NCI-H2081 treated with DMSO at 0.1 percent for 48 hours (cell line): ENCODE data around the gene PRR29.
A peak's percentile ranks its signal among the peaks of the same experiment; 100 is the strongest.
"Not testable (repeated sequence)": the region's sequence is repeated elsewhere in the genome, so short reads cannot be mapped to it uniquely, and the experiment has no call there.

Experiments
- DNase-seq: peaks from one replicate; lab custom pipeline; 2025; lab: John Stamatoyannopoulos, UW

Gene PRR29

DNA sequence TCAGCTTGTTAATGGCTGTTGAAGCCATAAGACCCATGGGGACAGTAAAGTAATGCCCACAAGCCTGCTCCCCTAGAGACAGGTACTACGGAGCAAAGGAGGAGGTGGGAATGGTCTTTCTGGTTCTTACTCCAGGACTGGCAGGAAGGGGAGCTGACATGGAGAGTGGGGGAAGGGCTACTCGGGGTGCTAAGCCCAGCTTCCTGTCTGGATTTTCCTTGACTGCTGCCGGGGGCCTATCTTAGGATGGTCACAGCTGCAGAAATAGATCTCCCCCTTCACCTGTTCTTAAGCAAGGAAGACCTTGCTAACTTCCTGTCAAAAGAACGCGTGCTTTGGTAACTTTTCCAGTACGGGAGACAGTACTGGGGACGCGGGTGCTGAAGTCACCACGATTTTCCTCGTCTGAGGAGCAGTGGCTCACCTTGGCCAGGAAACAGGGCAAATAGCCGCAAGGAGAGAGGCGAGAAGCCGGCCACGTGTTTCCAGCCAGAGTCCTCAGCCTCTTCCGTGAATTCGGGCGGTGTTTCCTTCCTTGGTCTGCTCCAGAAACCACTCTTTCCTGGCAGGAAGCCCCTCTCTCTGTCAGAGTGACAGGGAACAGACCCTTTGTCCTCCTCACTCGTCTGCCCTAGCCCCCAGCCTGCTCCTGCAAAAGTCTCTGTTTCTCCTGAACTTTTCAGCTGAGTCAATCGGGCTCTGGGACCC is 656 bp upstream of the PRR29 start:
- DNase-seq, result no peak

DNA sequence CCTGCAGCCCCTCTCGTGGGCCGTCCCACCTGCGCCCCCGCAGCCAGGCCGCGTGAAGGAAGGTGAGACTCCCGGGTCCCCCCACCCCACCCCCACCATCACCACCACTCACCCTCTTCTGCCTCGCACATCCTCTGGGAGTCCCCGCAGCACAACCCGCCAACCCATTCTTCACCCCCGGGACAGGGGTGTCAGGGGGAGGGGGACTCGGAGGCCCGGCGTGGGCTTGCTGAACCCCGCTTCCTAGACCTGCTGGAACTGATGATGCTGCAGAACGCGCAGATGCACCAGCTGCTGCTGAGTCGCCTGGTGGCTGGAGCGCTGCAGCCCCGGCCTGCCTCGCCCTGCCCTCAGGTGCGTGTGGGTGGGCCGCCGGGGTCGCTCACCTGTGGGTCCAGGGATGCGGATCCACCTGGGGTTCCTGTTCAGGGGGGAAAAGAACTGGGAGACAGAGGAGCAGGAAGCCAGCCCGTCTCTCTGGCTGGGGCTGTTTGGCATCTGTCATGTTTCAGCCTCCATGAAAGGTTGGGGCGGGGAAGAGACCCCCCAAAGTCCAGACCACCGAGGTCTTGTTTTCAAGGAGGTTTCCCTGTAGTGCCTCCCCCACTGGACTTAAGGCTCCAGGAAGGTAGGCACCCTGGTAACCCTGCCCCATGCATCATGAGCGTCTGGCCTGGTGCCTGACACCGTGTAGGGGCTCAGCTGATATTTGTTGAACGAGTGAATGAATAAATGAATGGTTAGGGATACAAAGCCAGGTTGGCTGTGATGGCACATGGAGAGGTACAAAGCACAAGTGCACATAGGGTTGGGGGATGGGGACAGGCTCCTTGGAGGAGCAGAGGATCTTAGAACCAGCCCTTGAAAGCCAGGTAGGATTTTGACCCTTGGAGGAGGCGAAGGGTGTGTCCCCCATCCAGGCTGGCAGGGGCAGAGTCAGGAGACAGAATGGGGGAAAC is 849 bp downstream of the PRR29 start:
- no peak for DNase-seq

DNA sequence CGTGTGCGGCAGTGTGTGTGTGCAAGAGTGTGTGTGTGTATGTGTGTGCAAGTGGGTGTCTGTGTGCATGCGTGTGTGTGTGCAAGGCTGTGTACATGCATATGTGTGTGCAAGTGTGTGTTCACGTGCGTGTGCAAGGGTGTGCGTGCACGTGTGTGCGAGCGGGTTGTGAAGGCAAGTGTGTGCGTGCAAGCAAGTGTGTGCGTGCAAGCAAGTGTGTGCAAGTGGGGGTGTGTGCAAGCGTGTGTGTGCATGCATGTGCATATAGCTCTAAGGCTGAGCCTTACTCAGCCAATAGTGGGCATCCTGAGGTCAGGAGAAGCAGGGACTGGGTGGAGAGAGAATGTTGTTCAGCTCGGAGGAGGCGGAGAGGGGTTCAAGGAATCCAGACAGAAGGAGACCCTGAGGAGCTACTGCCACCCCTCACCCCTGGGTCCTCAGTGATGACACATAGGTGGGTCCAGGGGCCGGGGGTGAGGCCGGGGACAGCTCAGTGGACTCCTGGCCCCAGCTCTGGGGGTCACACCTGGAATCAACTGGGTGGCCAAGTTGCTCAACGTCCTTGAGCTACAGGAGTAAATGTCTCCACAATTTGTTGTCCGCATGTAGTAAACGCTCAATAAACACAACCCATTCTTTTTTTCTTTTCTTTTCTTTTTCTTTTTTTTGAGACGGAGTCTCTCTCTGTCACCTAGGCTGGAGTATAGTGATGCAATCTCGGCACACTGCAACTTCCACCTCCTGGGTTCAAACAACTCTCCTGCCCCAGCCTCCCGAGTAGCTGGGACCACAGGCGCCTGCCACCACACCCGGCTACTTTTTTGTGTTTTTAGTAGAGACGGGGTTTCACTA is 1.8 kb downstream of the PRR29 start:
- DNase-seq, result no peak

DNA sequence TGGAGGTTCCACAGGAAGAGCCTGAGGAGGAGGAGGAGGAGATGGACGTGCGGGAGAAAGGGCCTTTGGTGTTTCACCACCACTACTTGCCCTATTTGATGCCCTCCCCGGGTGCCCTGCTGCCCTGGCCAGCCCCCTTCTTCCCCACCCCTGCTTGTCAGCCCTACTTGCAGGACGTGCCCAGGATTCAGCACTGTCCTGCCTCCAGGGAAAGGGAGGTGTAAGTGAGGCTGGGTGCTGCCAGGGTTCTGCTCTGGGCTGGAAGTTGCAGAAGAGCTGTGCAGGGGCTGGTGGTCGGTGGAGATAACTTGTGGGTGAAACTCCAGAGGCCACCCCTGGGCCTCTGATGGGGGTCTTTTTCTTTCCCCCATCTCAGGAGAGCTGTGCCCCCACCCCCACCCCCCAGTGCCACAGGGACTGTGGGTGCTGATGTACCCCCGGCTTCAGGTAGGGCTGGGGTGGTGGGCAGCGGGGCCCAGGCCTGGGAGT is 3.0 kb downstream of the PRR29 start:
- no peak for DNase-seq

DNA sequence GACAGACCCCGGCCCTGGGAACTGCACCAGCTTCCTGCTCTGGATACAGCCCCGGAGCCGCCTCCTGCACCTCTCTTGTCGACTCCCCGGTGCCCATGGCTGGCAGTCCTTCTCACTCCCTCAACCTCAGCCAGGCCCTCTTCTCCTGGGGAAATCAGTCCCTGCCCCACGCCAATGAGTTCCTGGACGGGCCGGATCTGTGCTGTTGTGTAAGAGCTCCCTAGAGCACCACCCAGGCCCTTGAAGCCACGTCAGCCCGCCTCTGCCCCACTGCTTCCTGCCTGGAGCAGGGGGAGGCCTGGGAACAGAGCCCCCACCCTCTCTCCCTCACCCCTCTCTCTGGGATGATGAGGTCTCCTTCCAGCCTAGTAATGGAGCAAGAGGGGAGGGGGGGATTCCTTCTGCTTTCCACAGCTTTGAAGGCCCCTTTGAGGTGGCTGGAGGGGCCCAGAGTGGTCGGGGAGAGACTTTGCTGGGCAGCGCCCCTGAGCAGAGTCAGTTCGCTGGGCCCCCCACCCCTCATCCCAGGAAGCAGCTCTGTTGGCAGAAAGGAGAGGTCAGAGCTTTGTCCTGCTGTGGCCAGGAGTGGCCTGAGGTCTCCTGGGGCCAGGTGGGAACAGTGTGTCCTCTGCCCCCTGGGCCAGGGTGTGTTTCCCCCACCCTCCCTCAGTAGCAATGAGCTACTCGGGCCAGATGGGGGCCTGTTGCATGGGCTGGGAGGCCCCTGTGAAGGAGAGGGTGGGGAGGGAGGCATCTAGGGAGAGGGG is 3.8 kb downstream of the PRR29 start:
- no peak for DNase-seq

DNA sequence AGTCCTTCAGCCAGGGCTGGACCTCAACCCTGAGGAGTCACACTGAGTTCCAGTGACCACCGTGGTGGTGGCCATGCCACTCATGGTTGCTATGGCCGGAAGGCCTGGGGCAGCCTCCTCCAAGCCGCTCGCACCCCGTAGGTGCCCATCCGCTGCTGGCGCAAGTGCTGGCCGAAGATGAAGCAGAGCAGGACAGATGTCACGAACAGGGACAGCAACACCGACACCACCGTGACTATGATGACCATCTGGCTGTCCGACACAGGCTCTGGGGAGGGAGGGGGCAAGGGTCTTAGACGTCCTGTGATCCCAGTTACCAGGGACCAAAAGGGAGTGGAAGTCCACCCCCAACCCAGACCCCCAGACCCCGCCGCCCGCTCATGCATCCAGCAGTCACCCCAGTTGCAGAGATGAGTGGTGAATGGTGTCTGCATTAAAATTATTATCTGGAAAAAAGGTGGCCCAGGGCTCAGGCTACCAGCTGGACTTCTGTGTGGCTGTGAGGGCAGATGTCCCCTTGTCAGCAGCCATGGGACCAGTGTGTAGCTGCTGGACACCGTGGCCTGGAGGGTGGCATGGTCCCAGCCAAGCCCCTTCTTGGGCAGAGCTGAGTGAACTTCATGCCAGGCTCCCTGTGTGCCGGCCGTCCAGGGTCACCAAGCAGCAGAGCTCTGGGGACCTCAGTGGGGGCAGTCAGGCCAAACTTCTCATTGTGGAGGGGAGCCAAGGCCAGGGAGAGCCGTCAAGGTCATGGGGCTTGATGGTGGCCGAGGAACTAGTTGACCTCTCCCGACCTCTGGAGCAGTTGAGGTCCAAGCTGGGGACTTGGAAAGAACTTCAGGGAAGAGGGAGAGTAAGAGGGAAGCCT is 4.7 kb downstream of the PRR29 start:
- no peak for DNase-seq

DNA sequence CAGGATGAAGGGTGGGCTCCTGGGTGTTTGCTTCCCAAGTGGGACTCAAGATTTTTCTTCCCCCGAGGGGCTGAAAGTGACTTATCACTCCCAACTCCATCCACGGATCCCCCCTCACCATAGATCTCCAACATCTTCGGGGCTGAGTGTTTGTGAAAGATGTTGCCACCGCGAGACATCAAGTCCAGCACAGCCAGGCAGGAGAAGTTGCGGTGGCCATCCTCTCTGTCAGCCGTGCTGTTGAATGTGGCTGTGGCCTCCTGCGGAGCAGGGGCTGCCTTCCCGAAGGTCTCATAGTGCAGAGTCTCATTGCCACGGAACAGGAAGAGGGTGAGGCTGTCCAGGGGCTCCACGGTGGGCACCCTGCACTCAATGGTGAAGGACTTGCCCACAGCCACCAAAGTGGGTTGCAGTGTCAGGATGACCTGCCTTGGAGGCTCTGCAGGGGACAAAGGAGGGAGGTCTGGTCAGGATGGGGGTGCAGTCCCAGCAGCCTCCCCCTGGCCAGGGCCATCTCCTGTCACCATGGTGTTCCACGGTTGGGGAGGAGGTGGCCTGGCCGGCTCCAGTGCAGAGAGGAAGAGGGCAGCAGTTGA is 5.5 kb downstream of the PRR29 start:
- DNase-seq, result no peak

DNA sequence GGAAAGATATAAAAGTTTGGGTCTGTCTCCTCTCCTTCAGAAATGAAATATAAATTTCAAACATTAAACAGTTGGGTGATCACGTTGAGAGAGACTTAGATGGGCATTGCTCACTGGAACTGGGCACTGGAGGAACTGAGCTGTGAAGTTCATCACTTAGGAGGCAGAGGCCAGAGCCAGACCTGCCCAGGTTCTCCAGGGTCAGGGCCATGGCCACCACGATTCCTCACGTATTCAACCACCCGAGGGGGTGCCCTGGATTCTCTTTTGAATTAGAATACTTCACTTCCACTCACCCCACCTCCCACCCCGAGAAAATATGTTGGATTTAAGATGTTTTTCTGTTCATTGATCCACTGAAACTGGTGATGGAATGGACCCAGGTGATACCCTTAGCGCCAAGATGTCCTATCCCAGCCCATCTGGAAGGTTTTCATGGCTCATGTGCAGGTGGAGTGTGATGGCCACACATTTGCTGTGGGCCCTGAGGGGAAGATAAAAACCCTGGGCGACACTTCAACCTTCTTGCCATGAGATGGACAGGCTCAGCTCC is 6.1 kb downstream of the PRR29 start:
- no peak for DNase-seq

DNA sequence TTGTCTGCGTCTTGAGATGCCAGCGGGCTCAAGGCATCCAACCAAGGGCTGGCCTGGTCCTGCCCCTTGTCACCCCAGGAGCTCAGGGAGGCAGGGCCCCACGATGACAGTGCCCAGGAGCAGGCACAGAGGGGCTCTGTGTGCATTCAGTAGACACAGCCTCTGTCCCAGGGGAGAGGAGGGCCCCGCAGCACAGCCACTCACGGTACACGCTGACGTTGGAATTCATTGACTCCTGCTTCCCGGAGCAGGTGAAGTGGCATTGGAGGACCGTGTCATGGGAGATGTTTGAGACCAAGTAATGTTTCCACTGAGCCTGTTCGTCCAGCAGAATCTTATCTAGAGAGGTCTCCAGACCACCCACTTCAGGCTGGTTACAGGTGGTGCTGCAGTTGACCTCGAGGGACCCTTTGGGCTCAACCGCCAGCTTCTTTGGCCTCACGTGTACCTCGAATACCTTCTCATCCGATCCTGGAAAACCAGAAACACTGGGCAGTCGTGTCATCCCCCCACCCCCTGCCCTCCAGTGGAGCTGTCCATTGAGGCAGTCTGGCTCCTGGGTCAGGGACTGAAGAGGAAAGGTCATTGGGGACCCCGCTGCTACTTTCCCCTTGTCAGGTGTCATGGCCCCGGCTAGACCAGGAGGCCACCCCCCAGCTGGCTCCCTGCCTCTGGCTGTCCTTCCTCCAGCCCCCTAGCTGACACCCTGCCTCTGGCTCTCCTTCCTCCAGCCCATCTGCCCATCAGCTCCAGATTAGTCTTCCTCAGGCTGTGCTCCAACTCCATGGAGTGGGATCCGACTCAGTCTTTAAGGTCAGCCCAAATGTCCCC is 7.0 kb downstream of the PRR29 start:
- DNase-seq, result no peak

DNA sequence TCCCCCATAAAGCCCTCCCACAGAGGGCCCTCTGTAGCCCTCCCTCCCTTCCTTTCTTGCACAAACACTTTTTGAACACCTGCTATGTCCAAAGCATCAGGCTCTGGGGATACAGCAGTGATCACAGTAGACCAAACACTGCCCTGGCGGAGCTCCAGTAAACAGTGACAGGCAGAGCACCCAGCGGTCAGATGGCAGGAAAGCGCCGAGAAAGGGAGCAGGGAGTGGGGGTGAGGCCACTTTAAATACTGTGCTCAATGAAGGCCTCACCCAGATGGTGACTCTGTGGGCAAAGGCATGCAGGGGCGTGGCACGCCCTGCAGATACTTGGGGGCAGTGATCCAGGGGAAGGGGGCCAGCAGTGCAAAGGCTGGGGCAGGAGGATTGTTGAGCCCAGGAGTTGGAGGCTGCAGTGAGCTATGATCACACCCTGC is 7.6 kb downstream of the PRR29 start:
- peak; percentile 76 for DNase-seq

DNA sequence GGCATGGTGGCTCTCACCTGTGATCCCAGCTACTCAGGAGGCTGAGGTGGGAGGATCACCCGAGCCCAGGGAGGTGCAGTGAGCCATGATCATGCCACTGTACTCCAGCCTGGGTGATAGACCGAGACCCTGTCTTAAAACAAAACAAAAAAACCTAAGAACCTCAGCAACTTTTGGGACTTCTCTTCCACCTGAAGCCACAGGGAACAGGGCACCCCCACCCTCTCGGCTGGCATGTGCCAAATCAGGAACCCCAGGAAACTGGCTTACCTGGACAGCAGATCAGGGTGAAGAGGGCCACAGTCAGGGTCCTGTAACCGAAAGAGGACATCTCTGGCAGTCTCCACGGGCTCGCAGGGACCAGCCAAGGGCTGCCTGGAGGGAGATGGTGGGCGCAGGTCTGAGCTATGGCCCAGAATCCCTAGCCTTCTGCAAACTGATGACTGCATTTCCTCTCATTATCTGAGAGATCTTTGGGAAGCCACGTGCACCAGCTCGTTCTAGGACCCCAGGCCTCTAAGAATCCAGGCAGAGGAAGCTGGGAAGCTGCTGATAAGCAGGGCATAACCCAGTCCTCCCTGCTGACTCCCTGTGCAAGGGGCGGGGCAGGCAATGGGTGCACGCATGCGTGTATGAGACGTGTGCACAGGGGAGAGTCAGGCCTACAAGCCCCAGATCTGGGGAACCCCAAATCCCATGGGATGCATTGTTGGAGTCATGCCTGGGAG is 8.4 kb downstream of the PRR29 start:
- no peak for DNase-seq

DNA sequence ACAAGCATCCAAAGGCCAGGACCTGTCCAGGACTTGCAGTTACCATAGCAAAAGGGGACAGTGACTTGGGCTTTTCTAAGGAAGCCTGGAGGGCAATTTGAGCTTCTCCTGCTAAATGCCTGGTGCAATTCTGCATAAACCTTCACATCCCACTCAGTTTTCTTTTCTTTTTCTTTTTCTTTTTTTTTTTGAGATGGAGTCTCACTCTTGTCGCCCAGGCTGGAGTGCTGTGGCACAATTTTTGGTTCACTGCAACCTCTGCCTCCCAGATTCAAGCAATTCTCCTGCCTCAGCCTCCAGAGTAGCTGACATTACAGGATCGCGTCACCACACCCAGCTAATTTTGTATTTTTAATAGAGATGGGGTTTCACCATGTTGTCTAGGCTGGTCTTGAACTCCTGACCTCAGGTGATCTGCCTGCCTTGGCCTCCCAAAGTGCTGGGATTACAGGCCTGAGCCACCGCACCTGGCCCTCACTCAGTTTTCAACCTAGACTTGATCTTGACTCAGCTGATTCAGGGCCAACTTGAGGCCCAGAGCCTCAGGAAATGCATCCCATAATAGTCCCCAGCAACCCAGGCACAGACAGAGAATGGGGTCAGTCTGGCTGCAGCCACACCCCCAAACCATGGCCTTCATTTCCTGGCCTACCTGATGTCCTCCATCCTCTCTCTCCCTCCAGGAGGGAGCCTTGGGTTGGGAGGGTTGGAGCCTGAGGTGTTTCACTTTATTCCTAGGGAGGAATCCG is 9.1 kb downstream of the PRR29 start:
- DNase-seq, result not testable (repeated sequence)

DNA sequence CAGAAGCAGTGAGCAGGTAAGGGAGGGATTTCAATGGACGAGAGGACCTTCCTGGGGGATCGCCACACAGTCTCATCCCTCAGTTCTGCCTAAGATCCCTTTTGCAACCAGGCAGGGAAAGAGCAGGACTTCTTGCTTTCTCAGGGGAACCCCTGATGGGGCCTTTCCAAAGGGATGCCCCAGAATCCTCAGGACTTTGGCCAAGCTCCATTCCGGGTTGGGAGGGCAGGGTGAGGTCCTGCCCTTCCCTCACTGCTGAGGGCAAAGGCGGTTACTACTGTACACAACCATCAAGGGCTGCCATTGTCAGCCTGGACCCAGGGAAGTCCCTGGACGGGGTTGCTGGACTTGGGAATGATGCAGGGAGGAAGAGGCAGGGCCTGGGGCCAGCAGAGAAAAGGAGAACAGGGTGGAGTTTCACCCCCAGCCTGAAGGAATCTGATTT is 9.7 kb downstream of the PRR29 start:
- no peak for DNase-seq

DNA sequence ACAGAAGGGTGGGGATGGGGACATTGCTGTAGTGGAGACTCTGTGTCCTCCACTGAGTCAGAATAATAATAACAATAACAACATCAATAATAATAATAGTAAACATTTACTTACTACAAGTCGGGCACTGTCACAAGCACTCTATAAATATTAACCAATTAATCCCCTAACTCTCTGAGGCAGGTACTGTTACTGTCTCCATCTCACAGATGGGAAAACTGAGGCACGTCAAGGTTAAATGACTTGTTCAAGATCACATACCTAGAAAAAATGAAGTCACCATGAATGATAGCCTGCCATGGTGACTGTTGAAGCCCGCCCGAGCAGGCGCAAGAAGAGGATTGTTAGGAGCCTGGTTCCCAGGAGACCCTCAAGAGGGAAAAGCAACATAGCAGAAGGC is 10.2 kb downstream of the PRR29 start:
- no peak for DNase-seq

DNA sequence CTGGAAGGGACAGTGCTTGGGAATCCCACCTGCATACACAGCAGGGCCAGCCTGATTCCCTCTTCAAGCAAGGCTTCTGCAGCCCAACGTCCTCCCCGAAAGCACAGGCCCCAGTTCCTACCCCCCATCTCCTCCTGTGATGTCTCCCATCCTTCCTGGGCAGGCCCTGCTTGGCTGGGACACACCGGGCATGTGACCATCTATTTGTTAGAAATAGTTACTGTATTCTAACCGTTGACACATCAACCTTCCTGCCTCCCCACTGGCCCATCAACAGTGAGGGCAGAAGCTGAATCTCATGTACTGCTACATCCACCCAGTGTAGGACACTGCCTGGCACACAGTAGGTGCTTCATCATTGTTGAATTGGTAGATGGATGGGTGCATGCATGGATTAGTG is 10.7 kb downstream of the PRR29 start:
- no peak for DNase-seq

DNA sequence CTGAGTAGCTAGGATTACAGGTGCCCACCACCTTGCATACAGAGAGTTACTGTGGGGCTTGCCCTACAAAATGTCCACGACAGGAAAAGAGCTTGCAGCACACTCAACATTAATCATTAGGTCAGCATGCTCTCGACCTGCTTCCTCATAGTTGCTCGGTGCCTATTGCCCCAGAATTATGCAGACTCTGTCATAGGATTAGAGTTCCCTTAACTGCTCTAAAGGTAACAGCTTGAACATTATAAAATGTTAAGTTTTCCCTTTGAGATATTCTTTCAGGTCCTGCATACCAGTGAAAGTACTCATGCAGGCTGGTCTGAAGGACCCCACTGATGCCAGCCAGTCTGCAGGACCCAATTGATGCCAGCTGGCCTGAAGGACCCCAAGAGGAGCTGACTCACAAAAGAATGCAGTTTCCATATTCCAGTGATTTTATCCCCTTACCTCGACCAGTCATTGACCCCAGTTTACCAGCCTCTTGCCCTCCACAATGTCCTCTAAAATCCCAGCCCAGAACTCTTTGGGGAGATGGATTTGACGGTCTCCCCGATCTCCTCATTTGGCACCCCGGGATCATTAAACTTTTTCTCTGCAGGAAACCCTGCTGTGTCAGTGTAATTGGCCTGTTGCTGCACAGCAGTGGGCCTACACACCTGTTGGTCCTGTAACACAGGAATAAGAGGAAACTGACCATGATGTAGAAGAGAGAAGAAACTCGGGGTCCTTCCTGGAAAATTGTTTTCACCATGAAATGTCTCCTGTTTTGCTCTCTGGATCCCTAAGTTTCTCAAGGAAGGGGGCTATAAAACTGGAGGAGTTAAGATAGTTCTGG is 11.6 kb downstream of the PRR29 start:
- DNase-seq, result no peak
